Cerebellar cortex (tissue), 1 donor: ENCODE measurements around the gene ATP6V1B1.
A peak's percentile ranks its signal among the peaks of the same experiment; 100 is the strongest.
"Not testable (repeated sequence)": the region's sequence is repeated elsewhere in the genome, so short reads cannot be mapped to it uniquely, and the experiment has no call there.

Experiments
- DNase-seq: peaks from one replicate; pipeline ENCODE4 v3.0.0-alpha.2; 2015; ENCODE audit warnings: low spot score

ATP6V1B1 gene

DNA sequence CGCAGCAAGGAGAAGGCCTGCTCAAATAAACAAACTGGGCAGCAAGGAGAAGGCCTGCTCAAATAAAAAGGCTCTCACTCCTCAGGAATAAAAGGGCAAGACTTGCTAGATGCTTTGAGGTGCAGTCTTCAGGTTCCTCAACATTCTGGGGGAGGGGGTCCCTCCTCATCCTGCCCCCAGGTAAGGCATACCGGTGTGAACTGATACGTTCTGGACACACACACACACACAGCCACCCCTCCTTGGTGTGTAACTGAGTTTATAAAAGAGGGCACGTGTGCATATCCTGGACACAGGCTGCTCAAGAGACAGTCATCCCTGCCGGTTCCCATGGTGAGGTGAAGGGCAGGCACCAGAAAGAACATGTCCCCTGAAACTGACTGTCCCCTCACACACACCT is 54.5 kb downstream of the ATP6V1B1 start:
- no peak for DNase-seq

DNA sequence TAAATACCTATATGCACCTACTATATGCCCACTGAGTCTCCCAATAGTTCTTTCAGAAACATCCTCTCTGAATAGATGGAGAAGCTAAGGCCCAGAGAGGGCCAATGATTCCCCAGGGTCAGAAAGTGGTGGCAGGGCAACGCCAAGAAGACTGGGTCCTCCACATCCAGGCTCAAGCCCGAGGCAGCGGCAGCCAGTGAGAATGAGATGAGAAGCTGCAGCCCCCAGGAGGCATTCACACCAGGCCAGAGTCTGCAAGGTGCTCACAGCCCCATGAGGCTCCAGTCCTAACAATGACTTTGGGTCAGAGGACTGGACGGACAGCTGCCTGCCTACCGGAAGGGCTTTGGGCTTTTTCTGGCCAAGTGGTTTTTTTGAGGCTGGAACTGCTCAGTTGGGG is 55.4 kb downstream of the ATP6V1B1 start:
- no peak for DNase-seq

DNA sequence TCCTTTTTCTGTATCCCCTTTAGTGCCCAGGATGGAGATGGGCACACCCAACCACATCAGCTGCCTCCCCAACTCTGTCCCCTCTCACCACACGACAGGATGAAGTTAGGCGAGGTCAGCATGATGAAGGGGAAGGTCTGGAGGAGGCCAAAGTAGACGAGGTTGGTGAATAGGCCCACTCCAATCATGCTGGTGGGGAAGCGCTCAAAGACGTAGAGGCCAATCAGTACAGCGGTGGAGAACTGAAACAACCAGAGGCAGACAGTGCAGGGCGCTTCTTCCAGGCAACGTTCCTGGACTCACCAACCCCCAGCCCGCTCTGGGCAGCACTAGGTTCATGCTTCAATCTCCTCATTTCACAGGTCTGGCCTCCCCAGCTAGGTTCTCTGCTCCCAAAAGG is 56.0 kb downstream of the ATP6V1B1 start:
- no peak for DNase-seq

DNA sequence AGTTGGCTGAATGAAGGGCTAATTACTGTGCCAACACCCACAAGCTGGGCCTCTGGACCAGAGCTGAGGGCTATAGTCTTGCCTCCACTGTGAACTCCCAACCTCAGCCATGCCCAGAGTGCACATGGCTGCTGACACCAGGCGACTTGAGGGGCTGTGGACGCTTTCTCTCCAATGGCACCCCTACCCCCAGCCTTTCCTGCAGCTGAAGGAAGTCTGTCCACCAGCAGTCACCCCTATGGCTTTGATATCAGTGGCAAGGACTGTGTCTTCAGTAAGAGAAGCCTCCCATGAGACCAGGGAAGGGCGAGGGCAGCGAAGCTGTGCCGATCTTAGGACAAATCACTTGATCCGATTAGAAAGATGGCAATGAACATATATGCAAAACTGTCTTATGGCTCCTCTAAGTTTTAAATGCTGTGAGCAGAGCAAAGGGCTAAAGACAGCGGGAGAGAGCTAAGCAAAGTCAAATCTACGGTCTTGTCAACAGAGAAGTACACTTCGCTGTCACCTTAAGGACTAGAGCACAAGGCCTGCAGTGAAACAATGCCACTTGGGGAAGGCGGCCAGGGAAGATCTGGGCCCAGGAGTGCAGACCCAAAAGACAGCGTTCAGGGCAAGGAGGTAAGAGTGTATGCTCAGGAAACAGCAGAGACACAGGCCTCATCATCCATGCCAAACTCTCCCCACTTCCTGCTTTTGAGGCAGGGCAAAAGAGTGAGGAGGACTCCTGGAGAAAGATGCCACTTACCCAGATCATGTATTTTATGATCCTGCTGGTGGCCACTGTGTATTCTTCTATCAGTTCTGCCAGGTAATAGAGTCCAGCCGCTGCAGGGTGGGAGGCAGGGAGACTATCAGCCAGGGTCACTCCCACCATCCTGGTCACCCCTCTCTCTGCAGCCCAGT is 57.5 kb downstream of the ATP6V1B1 start:
- no peak for DNase-seq

DNA sequence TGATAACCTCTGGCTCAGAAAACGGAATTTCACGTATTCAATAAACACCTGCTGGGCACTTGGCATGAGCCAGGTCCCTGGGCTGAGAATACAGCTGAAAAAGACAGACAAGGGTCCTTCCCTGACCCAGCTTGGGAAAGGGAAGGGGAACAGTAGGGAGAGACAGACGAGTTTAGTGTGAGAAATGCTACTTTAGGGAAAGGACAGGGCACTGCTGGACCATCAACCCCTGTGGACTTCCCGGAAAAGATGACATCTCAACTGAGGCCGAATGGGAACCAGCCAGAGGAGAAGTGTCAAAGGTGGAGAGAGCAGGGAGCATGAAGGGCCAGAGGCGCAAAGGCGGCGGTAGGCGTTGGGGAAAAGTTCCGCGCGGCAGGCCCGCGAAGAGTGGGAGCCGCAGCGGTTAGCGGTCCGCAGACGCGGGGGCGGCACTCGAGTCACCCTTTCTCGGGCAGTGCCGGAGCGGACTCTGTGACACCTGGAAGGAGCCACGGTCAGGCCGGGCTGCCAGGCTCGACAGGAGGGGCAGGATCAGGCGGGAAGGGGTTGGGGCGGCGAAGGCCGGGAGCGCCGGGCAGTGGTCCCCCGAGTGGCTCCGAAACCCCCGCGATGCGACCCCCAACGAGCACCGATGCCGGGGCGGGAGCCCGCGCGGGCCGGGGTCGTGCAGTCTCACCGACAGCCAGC is 58.5 kb downstream of the ATP6V1B1 start:
- no peak for DNase-seq

DNA sequence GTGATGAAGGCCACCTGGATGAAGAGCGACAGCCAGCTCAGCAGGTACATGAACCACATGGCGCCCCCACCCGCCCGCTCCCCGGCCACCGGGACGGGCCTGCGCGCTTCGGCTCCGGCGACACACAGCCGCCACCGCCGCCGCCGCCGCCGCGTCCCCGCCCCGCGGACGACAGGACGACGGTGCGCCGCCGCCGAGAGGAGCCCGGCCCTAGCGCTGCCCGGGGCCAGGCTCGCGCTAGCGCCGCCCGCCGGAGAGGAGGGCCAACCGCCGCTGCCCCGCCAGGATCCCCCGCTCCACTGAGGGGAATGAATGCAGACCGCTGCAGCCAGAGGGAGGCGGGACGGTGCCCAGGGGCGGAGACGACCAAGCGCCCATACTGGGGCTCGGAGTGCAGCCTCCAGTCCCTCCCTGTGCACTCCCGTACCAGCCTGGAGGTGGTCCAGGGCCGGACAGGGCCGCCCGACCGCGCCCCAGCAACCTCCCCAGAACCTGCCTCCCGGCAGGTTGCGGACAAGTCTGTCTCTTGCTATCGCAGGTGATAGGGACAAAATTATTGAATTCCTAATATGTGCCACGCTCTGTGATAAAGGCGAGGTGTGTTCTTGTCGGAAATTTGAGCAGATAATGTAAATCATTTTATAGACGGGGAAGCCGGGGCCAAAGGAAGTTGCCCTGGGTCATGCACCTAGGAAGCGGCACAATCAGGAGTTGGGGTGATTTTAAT is 59.2 kb downstream of the ATP6V1B1 start, which contains the start of gene TEX261:
TEX261 (minus strand) TSS at position 175 of the 727 bp plus-strand sequence; CDS start at position 59, 116 bp downstream.
- peak; percentile 88 for DNase-seq

DNA sequence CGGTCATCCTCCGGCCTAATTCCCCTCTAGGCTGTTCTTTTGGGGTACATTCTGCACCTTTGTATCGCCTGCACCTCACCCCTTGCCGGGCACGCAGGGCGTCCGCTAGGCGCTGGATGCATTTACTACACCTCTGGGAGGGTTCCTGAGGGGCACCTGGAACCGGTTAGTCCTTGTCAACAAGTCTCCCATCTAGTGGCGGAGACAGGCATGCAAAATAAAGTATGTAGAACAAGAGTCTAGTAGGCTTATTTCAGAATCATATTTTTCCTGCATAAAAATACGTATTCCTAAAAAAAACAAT is 59.7 kb downstream of the ATP6V1B1 start:
- peak; percentile 80 for DNase-seq

DNA sequence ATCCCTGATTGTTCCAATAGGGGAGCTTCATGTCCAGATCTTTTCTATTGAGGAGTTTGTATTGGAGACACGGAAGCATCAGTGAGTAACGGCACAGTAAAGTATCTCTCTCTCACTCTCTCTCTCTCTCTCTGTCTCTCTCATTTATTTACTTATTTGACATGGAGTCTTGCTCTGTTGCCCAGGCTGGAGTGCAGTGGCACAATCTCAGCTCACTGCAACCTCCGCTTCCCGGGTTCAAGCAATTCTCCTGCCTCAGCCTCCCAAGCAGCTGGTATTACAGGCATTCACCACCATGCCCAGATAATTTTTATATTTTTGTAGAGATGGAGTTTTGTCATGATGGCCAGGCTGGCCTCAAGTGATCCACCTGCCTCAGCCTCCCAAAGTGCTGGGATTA is 63.2 kb downstream of the ATP6V1B1 start:
- DNase-seq, result not testable (repeated sequence)

DNA sequence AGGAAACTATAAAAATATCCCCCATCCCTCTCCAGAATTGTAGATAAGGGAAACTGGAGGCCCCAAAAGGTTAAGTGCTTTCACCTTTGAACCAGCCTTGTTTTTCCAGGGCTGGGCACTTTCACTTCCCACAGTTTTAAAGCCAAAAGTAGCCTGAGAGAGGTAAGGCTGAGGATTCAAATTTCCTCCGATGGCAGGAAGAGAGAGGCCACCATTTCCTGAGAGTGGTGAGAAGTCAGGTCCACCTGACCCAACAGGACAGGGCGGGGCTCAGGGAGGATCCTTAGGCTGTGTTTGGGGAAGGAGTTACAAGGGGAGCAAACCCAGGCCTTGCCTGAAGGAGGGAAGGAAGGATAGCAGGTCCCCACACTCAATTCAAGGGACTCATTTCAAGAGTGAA is 63.7 kb downstream of the ATP6V1B1 start:
- no peak for DNase-seq

DNA sequence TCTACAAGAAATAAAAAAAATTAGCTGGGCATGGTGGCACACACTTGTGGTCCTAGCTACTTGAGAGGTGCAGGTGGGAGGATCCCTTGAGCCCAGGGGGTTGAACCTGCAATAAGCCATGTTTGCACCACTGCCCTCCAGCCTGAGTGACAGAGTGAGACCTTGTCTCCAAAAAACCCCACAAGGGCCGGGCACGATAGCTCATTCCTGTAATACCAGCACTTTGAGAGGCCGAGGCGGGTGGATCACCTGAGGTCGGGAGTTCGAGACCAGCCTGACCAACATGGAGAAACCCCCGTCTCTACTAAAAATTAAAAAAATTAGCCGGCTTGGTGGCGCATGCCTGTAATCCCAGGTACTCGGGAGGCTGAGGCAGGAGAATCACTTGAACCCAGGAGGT is 64.2 kb downstream of the ATP6V1B1 start:
- DNase-seq, result not testable (repeated sequence)

DNA sequence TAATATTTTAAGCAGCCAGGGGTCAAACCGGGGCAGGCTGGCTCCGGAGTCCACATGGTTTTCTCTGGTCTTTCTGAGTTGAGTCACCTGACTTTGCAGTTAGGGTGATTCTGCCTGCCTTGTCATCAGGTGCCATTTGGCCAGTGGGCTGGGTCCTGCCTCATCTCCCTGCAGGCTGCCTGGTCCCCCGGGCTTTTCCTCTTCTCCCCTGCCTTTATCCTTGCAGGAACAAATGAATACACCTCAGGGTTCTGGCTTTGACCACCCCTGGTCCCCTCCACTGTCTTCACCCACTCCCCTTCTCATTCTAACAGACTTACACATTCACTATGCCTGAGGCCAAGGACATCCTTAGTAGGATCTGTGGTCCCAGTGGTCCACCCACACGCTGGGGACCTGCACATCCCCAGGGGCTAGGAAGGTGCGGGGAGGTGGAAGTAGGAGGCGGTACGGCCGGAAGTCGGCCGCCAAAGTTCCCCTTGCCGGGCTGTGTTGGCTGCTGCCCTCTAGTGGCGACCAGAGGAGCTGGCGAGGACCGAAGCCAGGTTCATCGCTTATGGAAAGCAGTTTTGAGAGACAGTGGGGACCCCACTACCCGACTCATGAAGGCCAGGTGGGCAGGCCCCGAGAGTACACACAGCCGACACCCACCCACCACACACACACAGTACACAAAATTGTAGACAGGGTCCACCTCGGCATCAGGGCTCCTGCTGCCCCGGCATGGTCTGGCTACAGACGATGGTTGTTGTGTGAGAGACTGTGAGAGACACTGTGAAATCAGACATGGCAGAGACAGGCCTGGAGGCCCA is 65.3 kb downstream of the ATP6V1B1 start:
- peak; percentile 67 for DNase-seq

DNA sequence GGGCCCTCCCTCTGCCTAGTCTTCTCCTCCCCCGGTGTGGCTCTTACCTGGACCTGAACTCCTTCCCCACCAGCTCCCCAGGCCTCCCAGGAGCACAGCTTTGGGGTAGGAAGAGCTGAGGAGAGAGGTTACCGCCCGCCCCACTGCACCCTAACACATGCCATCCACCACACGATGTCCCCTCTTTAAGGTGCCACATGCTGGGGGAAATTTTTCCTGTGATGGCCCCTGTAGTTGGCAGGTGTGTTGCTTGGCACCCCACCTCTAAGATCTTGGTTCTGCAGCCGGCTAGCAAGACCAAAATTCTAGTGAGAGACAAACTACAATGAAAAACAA is 65.9 kb downstream of the ATP6V1B1 start:
- no peak for DNase-seq

DNA sequence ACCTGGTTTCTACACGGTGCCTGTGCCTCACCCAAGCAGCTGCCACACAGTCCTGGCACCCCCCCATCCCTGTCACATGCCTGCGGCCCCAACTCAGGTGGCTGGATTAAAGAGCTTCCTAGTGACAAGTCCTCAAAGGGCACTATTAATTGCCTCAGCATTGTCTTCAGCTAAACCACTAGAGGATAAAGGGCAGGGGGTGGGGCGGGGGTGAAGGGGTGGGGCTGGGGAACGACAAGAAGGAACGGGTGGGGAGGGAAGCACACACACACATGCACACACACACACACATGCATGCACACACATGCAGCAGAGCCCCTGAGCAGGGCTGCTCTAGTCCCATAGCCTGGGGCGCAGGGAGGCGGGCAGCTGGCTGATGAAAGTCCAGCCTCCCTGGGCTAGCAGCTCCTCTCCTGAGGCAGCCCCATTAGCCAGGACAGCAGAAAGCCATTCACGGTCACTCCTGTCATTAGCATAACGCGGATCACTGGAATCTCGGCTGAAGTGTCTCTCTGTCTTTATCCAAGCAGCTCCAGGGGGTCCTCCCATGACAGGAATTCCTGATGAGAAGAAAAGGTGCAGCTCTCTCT is 66.4 kb downstream of the ATP6V1B1 start:
- no peak for DNase-seq

DNA sequence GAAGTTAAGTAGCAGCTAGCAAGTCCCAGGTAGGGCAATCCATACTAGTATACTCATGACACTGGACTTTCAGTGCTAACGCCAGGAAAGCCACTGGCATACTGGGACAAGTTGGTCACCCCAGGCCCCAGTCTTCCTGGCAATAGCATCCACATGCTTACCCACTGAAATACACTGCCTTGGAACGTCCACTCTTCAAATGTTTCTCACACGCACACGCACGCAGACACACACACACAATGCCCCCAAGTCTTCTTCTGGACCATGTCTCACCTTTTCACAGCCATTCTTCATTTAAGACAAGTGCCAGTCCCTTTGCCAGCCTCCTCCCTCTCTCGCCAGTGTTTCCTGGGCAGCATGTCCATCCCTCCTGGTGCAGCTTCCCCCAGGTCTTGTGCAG is 67.7 kb downstream of the ATP6V1B1 start:
- no peak for DNase-seq

DNA sequence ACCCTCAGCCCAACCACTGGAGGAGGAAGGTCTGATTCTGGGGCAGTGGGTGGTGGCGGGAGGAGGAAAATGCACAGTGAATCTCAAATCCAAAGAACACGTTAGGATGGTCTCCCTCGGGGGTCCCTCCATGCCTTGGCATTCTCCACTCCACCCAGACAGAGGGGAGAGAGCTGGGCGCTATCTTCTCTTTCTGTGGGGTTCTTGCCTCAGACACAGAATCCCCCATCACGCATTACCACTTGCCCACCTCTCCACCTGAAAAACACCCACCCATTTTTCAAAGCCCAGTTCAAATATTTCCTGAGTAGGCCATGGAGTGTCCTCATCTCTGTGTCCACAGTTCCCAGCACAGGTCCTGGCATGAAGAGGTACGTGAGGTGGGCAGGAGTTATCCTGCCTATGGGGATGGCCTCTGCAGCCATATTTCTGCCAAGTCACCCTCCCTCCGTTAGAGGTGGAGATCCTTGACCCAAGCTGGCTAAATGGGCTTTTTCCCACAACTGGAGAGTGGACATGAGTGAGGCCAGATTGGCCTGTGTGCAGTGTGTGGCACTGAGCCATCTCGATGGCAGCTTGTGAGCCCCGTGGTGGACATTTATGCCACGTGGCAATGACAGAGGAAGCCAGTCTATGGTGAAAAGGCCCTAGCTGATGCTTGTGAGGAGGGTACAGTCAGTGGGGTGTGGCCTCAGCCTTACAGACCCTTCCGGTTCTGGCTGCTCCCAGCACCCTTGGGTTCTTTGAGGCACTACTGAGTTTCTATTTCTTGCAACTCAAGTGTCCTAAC is 68.5 kb downstream of the ATP6V1B1 start:
- DNase-seq, result no peak

DNA sequence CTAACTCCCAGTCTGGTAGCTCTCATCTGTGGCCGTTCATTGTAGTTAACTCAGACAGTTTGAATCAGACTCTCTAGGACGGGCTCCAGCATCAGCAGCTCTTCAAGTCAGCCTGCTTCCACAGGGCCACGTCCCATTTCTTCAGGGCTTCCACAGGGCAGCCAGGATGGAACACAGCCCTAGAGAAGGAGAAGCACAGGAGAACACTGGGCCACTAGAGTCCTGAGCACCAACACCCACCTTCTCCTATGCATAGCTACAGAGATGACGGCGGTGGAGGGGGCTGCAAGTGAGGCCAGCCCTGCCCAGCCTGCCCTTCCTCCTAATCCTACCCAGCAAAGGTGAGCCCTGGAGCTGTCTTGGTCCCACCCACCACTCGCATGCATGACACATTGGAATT is 69.2 kb downstream of the ATP6V1B1 start:
- no peak for DNase-seq

DNA sequence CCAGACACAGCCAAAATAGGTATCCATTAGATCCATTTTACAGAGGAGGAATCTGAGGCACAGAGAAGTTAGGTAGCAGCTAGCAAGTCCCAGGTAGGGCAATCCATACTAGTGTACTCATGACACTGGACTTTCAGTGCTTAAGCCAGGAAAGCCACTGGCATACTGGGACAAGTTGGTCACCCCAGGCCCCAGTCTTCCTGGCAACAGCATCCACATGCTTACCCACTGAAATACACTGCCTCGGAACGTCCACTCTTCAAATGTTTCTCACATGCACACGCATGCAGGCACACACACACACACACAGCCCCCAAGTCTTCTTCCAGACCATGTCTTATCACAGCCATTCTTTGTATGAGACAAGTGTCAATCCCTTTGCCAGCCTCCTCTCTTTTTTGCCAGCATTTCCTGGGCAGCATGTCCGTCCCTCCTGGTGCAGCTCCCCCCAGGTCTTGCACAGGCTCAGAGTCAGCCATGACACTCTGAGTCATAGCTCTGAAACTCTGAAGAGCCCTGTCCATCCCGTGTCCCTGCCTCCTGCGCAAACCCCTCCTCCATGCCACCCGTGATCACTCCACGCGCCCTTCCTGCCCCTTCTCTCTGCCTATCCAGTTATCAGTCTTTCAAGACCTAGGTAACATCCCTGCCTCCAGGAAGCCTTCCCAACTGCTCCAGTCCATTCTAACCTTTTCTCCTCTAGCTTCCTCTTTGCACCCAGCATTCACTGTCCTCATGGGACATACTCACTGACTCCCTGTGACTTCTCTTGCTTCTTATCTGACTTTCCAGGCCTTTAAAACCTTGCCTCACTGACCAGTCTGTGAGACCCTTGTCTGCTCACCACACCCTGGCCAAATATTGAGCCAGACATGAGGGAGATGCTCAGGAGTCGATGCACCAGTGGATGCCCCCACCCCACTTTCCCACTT is 69.8 kb downstream of the ATP6V1B1 start:
- DNase-seq, result no peak

DNA sequence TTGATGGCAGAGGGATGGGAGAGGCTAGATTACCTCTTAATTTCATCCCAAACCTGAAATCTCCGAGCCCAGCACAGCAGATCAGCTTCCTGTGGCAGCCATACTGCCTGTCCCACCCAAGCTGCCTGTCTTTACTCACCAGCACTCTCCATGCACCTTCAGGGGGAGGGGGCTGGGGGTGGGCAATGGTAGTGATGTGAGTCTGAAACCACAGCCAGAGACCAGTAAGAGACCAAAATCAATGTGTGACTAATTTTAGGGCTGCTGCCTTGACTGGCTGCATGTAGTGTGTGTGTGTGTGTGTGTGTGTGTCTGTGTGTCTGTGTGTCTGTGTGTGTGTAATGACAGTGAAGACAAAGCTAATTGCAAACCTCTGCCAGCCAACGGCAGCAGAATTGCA is 70.6 kb downstream of the ATP6V1B1 start:
- no peak for DNase-seq

DNA sequence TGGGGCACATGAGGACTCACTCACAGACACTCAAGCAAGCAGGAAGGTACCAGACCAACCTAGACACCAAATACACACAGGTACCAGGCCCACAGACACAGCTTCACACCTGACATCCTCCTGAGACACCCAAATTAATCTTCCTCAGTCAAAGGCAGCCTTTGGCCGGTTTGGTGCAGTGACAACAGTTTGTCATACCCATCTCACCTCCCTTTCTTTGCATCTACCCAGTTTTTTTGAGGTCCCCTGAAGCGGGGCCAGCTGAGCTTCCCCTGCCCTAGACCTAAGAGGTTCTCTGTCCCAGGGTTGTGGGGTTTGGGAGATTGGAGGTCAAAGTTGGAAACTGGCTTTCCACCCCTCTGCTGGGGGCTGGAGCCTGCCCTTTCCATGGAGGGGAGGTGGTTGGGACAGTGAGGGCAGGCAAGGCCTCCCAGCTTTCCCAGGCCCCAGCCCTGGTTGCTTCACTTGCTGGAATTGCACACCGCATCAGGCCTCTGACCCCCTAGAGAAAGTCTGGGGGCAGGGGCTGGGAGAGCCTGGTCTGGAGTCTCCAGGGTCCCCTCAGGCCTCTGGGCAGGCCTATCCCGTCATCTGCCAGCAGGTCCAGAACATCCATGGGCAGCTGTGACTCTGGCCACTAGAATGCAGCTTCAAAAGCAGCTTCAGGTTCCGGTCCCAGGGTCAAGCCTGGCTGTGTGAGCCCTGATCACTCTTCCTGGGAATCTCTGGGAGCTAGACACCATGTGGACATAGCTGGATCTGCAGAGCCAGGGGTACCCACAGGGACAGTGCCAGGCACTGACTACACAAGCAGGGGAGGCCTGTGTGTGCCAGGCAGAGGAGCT is 71.5 kb downstream of the ATP6V1B1 start:
- no peak for DNase-seq
